Activated CD4-positive, alpha-beta T cell treated with anti-CD3 and anti-CD28 coated beads for 48 hours (primary cell): Measurements from ENCODE around the gene NSD1.
A peak's percentile ranks its signal among the peaks of the same experiment; 100 is the strongest.

Experiments
- DNase-seq: peaks from one replicate; pipeline ENCODE4 v3.0.0-alpha.2; 2020

Gene NSD1

GRCh38 chr5:177097016-177097985, 36.3 kb upstream of the NSD1 start:
- DNase-seq: no peak

GRCh38 chr5:177098120-177098469, 35.5 kb upstream of the NSD1 start:
- DNase-seq: no peak

- no peak for DNase-seq
Observed at GRCh38 chr5:177098470-177099141, 35.0 kb upstream of the NSD1 start.

- no peak for DNase-seq
Observed at GRCh38 chr5:177099422-177100093, 34.0 kb upstream of the NSD1 start.

GRCh38 chr5:177100714-177101121, 32.9 kb upstream of the NSD1 start:
- no peak for DNase-seq

- no peak for DNase-seq
Observed at GRCh38 chr5:177103523-177104253, 29.9 kb upstream of the NSD1 start.

GRCh38 chr5:177105691-177106476, 27.7 kb upstream of the NSD1 start:
- no peak for DNase-seq

- DNase-seq: no peak
Observed at GRCh38 chr5:177107159-177107558, 26.4 kb upstream of the NSD1 start.

GRCh38 chr5:177109810-177110209, 23.8 kb upstream of the NSD1 start:
- DNase-seq: no peak

- peak; percentile 77 for DNase-seq
Observed at GRCh38 chr5:177111720-177112394, 21.7 kb upstream of the NSD1 start.

- DNase-seq: no peak
Observed at GRCh38 chr5:177112589-177113220, 20.9 kb upstream of the NSD1 start.

GRCh38 chr5:177113566-177114424, 19.8 kb upstream of the NSD1 start:
- peak; percentile 86 for DNase-seq

GRCh38 chr5:177116631-177117373, 16.8 kb upstream of the NSD1 start:
- peak; percentile 93 for DNase-seq

GRCh38 chr5:177117441-177118045, 16.0 kb upstream of the NSD1 start:
- no peak for DNase-seq

GRCh38 chr5:177122566-177122965, 11.0 kb upstream of the NSD1 start:
- DNase-seq: no peak

GRCh38 chr5:177123789-177124485, 9.6 kb upstream of the NSD1 start:
- DNase-seq: no peak

- no peak for DNase-seq
Observed at GRCh38 chr5:177124486-177124991, 9.0 kb upstream of the NSD1 start.

GRCh38 chr5:177126771-177127170, 6.8 kb upstream of the NSD1 start:
- no peak for DNase-seq
